NCI-H1417 (cell line): ENCODE data around the gene EFCAB7.
A peak's percentile ranks its signal among the peaks of the same experiment; 100 is the strongest.

Experiments used
- DNase-seq, 3 experiments: peaks; one replicate each; lab custom pipeline; 2025; lab: John Stamatoyannopoulos, UW

The EFCAB7 gene

DNA sequence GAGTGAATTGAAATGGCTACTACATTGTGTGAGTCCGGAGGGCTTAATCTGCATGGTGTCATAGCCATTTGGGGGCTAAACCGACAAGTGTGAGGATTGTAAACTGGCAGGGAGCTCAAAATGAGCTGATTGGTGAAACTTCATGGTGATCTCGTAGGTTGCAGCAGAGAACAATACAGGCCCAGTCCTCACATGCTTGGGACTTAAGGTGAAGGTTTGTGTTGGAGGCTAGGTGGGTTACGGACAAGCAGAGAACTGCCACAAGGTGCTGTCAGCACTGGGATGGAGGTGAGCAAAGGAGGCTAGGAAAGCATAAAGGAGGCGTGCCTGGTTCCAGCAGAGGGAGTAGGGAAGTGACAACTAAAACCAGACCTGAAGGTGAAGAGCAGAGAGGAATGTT, 79.3 kb downstream of the EFCAB7 start:
- DNase-seq, result no peak

GRCh38 chr1:63603810-63604209, 80.5 kb downstream of the EFCAB7 start:
- DNase-seq, result no peak

DNA sequence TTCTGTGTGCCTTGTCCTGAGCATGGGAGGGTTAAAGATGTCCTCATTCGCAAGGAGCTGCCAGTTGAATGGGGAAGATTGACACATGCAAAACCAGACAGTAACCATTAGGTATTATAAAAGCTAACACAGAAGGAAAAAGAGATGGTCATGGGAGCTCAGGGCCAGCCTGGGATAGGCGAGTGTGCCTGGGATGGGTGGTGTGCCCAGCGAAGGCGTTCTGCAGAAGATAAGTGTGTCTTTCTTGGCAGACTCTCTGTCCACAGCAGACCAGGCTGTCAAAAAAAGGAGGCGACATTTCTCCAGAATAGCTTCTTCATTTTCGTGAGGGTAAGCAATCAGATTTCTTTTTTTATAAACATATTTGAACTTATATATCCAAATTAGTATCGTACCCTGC, 84.0 kb downstream of the EFCAB7 start:
- DNase-seq, result no peak

DNA sequence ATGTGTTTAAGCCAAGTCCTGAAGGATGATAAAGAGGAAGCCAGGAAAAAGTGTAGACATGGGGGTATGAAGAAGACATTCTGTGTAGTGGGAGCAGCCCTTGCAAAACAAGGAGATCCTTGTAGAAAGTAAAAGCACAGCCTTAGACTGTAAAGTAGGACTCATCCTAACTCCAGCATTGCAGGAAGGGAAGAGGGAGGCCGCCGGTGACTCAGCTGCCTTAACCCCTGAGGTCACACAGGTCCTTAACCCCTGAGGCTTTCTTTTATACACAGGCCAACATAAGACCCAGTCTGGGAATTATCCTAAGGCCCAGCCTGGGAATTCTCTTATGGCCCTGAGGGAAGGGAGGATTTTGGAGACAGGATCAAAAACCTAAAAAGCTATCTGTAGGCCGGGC, 87.9 kb downstream of the EFCAB7 start:
- DNase-seq, result no peak

DNA sequence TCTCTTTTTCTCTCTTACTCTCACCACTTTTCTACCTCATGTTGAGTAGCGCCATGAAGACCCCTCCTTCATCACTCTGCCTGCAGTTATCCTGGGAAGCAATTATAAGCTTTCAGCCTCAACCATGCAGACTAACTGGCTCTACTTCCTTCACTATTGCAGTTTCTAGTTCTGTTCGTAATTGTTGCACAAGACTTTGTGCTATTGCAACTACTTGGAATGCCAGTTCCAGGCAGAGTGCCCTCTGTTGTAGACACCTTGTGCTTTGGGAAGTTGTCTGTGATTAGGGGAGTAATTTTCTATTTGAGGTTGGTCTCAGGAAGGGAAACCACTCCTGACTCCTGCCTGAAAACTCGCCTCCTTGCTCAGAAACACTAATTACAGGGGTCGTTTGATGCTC, 89.2 kb downstream of the EFCAB7 start:
- no peak for DNase-seq

- no peak for DNase-seq
Observed at GRCh38 chr1:63612971-63613370, 89.6 kb downstream of the EFCAB7 start.

GRCh38 chr1:63615768-63616420, 92.6 kb downstream of the EFCAB7 start:
- peak; percentile 29 to 83 (median 76) for DNase-seq

GRCh38 chr1:63617450-63617849, 94.1 kb downstream of the EFCAB7 start:
- DNase-seq, result no peak

GRCh38 chr1:63618011-63618410, 94.7 kb downstream of the EFCAB7 start:
- no peak for DNase-seq

- no peak for DNase-seq
Observed at GRCh38 chr1:63619558-63619957, 96.2 kb downstream of the EFCAB7 start.

GRCh38 chr1:63620671-63621070, 97.3 kb downstream of the EFCAB7 start:
- DNase-seq, result no peak

DNA sequence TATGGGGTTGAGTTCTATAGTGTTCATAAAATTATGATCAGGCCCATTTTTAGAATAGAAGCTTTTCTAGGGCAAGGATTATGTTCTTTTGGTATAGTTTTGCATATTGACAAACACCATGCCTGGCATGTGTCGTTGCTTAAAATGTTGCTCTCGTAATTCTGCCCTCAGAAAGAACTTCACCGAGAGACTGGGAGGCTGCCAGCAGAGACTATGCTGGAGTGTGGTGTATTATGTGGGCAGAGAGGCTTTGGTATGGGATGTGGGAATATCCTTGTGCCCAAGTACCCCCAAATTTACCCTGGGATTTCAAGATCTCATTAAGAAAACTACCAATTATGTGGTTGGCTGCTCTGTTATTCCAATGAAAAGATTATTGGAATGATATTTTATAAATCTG, 97.8 kb downstream of the EFCAB7 start:
- no peak for DNase-seq

DNA sequence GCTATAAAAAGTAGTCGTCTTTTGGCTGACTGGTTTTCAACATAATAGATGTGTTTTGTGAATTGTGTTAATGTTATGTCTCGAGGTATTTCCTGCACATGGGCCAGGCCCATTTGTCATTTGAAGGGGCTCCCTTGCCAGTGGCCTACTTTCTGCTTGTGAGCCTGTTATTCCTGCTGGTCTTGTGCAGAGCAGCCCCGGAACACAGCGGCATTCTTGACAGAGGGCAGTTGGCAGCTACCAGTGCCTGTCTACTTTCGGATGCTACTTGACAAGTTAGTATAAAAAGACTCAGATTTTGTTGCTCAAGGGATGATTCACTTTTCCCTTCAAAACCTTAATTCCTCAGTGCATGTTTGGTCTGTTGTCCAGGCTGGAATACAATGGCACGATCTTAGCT, 98.4 kb downstream of the EFCAB7 start:
- no peak for DNase-seq
